Suprapubic skin (tissue), 4 donors: Measurements from ENCODE around the gene ID1.

Source experiments
- EP300 ChIP-seq: sonication (generic); formaldehyde crosslinking; IDR thresholded peaks from one replicate; pipeline ENCODE4 v1.6.1; 2017; ENCODE audit warnings: antibody characterized with exemption
- POLR2AphosphoS5 ChIP-seq, 3 donors: sonication (generic); formaldehyde crosslinking; IDR thresholded peaks; one replicate each; pipeline ENCODE4 v1.6.1; 2017; ENCODE audit warnings: antibody characterized with exemption in 3 of 3
- TF ChIP-seq, protein P1 (sequence below), 2 donors: fragments of 200-600 bp in 1 of 2; fragments of 450-650 bp in 1 of 2; sonication (generic) in 1 of 2; IDR thresholded peaks; one replicate each; pipeline ENCODE4 v1.5.1; 2016 to 2019; ENCODE audit warnings: antibody characterized with exemption in 2 of 2, mild to moderate bottlenecking in 1 of 2, moderate library complexity in 1 of 2

DNA sequence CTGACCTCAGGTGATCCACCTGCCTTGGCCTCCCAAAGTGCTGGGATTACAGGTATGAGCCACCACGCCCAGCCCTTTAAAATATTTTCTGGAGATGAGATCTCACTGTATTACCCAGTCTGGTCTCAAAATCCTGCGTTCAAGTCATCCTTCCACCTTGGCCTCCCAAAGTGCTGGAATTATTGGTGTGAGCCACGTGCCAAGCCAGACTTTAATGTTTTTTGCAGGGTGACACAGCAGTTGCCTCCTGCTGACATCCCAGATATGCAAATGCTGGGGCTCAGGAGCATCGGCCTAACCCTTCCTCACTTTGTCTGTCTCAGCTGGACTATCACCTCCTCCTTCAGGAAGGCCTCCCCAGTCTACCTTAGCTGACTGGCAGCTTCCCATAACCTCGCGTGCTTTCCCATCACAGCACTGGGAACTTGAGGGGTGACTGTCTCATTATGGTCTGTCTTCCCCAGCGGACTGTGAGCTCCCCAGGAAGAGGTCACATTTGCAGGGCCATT, 14.3 kb upstream of the ID1 start:
- TF ChIP-seq POLR2AphosphoS5 (IDR thresholded peaks at IDR 0.05) (no peak), EP300 (no peak)
- TF ChIP-seq, protein P1, sequence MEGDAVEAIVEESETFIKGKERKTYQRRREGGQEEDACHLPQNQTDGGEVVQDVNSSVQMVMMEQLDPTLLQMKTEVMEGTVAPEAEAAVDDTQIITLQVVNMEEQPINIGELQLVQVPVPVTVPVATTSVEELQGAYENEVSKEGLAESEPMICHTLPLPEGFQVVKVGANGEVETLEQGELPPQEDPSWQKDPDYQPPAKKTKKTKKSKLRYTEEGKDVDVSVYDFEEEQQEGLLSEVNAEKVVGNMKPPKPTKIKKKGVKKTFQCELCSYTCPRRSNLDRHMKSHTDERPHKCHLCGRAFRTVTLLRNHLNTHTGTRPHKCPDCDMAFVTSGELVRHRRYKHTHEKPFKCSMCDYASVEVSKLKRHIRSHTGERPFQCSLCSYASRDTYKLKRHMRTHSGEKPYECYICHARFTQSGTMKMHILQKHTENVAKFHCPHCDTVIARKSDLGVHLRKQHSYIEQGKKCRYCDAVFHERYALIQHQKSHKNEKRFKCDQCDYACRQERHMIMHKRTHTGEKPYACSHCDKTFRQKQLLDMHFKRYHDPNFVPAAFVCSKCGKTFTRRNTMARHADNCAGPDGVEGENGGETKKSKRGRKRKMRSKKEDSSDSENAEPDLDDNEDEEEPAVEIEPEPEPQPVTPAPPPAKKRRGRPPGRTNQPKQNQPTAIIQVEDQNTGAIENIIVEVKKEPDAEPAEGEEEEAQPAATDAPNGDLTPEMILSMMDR (IDR thresholded peaks at IDR 0.05) = no peak
